Caki2 (cell line): ENCODE data around the gene NHERF1. TPM values are rescaled to one million over a fixed set of nuclear protein-coding genes. Genes with fewer than 3 reads are reported as not detected.

Source experiments
- DNase-seq: peaks from one replicate; pipeline ENCODE4 v3.0.0-alpha.2; 2015; ENCODE audit warnings: low read depth
- in situ Hi-C: cut with HindIII; loops from 2 replicates; pipeline ENCODE4 v1.10.0; 2016; ENCODE audit warnings: low sequenced_read_pairs, low pct_unique_long_range_greater_than_20kb, mixed read lengths
- total RNA-seq: library from RNA; depleted of rRNA; stranded (reverse); fragments of >200 nt; shearing (Covaris generic); gene quantifications from 2 replicates; pipeline ENCODE4 v1.2.3, GENCODE V29; 2014; ENCODE audit warnings: low replicate concordance

The NHERF1 gene
- total RNA-seq, 1 experiment from 2014 or later: 21.0 TPM

- in situ Hi-C loops: no loop called here
- DNase-seq: no peak
These were observed 12.1 kb downstream of the NHERF1 start for GRCh38 chr17:74760404-74761105.

- in situ Hi-C loops: no loop called here
- DNase-seq: no peak
These were observed 13.0 kb downstream of the NHERF1 start for GRCh38 chr17:74761419-74761818.

- no peak for DNase-seq
- in situ Hi-C loops: no loop called here
These were observed 13.5 kb downstream of the NHERF1 start for GRCh38 chr17:74761931-74762330.

GRCh38 chr17:74763565-74764387 is 15.3 kb downstream of the NHERF1 start:
- in situ Hi-C loops: no loop called here
- no peak for DNase-seq

GRCh38 chr17:74764751-74765286 is 16.4 kb downstream of the NHERF1 start:
- no peak for DNase-seq
- in situ Hi-C loops: no loop called here

GRCh38 chr17:74766413-74766812 is 18.0 kb downstream of the NHERF1 start:
- no peak for DNase-seq
- in situ Hi-C loops: no loop called here

- no peak for DNase-seq
- in situ Hi-C loops: no loop called here
These were observed 18.7 kb downstream of the NHERF1 start for GRCh38 chr17:74767111-74767516.

GRCh38 chr17:74768069-74768762 is 19.8 kb downstream of the NHERF1 start:
- in situ Hi-C loops: no loop called here
- no peak for DNase-seq

GRCh38 chr17:74768763-74769114 is 20.3 kb downstream of the NHERF1 start:
- no peak for DNase-seq
- in situ Hi-C loops: no loop called here

- DNase-seq: no peak
- in situ Hi-C loops: no loop called here
These were observed 20.9 kb downstream of the NHERF1 start for GRCh38 chr17:74769266-74769855.

- DNase-seq: no peak
- in situ Hi-C loops: no loop called here
These were observed 21.5 kb downstream of the NHERF1 start for GRCh38 chr17:74769856-74770497.

GRCh38 chr17:74770498-74771318 is 22.3 kb downstream of the NHERF1 start:
- DNase-seq: no peak

GRCh38 chr17:74771319-74771914 is 23.0 kb downstream of the NHERF1 start:
- DNase-seq: no peak
- in situ Hi-C loops: no loop called here

More at GRCh38 chr17:74770498-74771318, 22.3 kb downstream of the NHERF1 start:
- in situ Hi-C loops: no loop called here

- no peak for DNase-seq
- in situ Hi-C loops: no loop called here
These were observed 23.6 kb downstream of the NHERF1 start for GRCh38 chr17:74772053-74772452.

GRCh38 chr17:74773414-74773813 is 25.0 kb downstream of the NHERF1 start:
- in situ Hi-C loops: no loop called here
- no peak for DNase-seq

- DNase-seq: no peak
- in situ Hi-C loops: no loop called here
These were observed 25.5 kb downstream of the NHERF1 start for GRCh38 chr17:74773871-74774286.
